CD14-positive monocyte (primary cell): ENCODE results near the gene PLAC8L1. TPM values are rescaled to one million over a fixed set of nuclear protein-coding genes. Genes with fewer than 3 reads are reported as not detected.
"Not testable (repeated sequence)": the region's sequence is repeated elsewhere in the genome, so short reads cannot be mapped to it uniquely, and the experiment has no call there.

Experiments
- DNase-seq, 3 donors: peaks; one replicate each; pipeline ENCODE4 v3.0.0-alpha.2; 2011 to 2022
- H2AFZ ChIP-seq: 2 replicates; pipeline ENCODE4 v1.6.0; 2012; ENCODE audit warnings: mild to moderate bottlenecking, low read depth, low read length, inconsistent platforms; ENCODE audit not compliant: insufficient read depth, poor library complexity, severe bottlenecking
- H3K27ac ChIP-seq, 2 donors: 1 replicate in 1 of 2; 2 replicates in 1 of 2; pipeline ENCODE4 v1.5.1; 2012 to 2013; ENCODE audit warnings: low read length in 2 of 2, control low read depth in 1 of 2, inconsistent platforms in 1 of 2, low read depth in 1 of 2, mild to moderate bottlenecking in 1 of 2
- H3K27me3 ChIP-seq, 2 donors: one replicate each; pipeline versions ENCODE4 v1.6.0 to v1.6.1; 2011 to 2013; ENCODE audit warnings: low read length in 2 of 2; ENCODE audit not compliant: control insufficient read depth in 2 of 2, insufficient read depth in 2 of 2
- H3K36me3 ChIP-seq, 2 donors: replicated peaks in 1 of 2; 1 replicate in 1 of 2; 2 replicates in 1 of 2; pipeline versions ENCODE4 v1.5.1 to v1.6.1; 2012 to 2013; ENCODE audit warnings: low read length in 2 of 2, control low read depth in 1 of 2, inconsistent platforms in 1 of 2, mild to moderate bottlenecking in 1 of 2; ENCODE audit not compliant: insufficient read depth in 2 of 2, control insufficient read depth in 1 of 2
- H3K4me1 ChIP-seq, 2 donors: 1 replicate in 1 of 2; 2 replicates in 1 of 2; pipeline versions ENCODE4 v1.5.1 to v1.6.1; 2012 to 2013; ENCODE audit warnings: low read length in 2 of 2, control low read depth in 1 of 2, inconsistent platforms in 1 of 2, mild to moderate bottlenecking in 1 of 2, moderate library complexity in 1 of 2; ENCODE audit not compliant: insufficient read depth in 2 of 2, control insufficient read depth in 1 of 2
- H3K4me2 ChIP-seq: replicated peaks from 2 replicates; pipeline ENCODE3; 2012; ENCODE audit warnings: low read length, moderate library complexity, mild to moderate bottlenecking; ENCODE audit not compliant: poor library complexity, severe bottlenecking; ENCODE audit errors: extremely low read depth
- H3K4me3 ChIP-seq, 3 experiments: fragments of 200-600 bp in 1 of 3; sonication (generic) in 1 of 3; replicated peaks in 1 of 3; 1 replicate in 2 of 3; 2 replicates in 1 of 3; pipeline ENCODE4 v1.5.1; 2011 to 2013; ENCODE audit warnings: low read length in 3 of 3, mild to moderate bottlenecking in 3 of 3, control low read depth in 2 of 3, low read depth in 2 of 3, inconsistent platforms in 1 of 3, moderate library complexity in 1 of 3
- H3K79me2 ChIP-seq: 2 replicates; pipeline ENCODE4 v1.6.0; 2012; ENCODE audit warnings: mild to moderate bottlenecking, control low read depth, inconsistent platforms, low read length, moderate library complexity; ENCODE audit not compliant: insufficient read depth
- H3K9ac ChIP-seq: 2 replicates; pipeline ENCODE4 v1.6.0; 2017; ENCODE audit warnings: low read length, mild to moderate bottlenecking; ENCODE audit not compliant: insufficient read depth, poor library complexity, severe bottlenecking
- H3K9me3 ChIP-seq, 2 donors: replicated peaks in 1 of 2; 1 replicate in 1 of 2; 2 replicates in 1 of 2; pipeline versions ENCODE4 v1.5.1 to v1.6.1; 2012 to 2013; ENCODE audit warnings: low read length in 2 of 2, control low read depth in 1 of 2; ENCODE audit not compliant: control insufficient read depth in 1 of 2, insufficient read depth in 1 of 2
- H4K20me1 ChIP-seq: 2 replicates; pipeline ENCODE4 v1.6.0; 2012; ENCODE audit warnings: mild to moderate bottlenecking, low read length, control low read depth, moderate library complexity; ENCODE audit not compliant: insufficient read depth
- H3K27ac Mint-ChIP-seq, 7 donors: one replicate each; pipeline ENCODE4 v1.8.0; 2020; ENCODE audit warnings: mild to moderate bottlenecking in 7 of 7, mixed read lengths in 7 of 7, moderate library complexity in 6 of 7, inconsistent platforms in 2 of 7
- H3K27me3 Mint-ChIP-seq, 3 donors: one replicate each; pipeline ENCODE4 v1.8.0; 2021 to 2022; ENCODE audit warnings: low read depth in 3 of 3, mild to moderate bottlenecking in 3 of 3, mixed read lengths in 3 of 3, moderate library complexity in 3 of 3, inconsistent platforms in 1 of 3
- H3K36me3 Mint-ChIP-seq, 2 donors: one replicate each; pipeline ENCODE4 v1.8.0; 2020; ENCODE audit warnings: mixed read lengths in 2 of 2, inconsistent platforms in 1 of 2, mild to moderate bottlenecking in 1 of 2
- H3K4me1 Mint-ChIP-seq: one replicate; pipeline ENCODE4 v1.8.0; 2020; ENCODE audit warnings: mild to moderate bottlenecking, mixed read lengths
- H3K4me3 Mint-ChIP-seq, 2 donors: one replicate each; pipeline ENCODE4 v1.8.0; 2020; ENCODE audit warnings: mild to moderate bottlenecking in 2 of 2, mixed read lengths in 2 of 2, moderate library complexity in 1 of 2
- H3K9me3 Mint-ChIP-seq, 7 donors: one replicate each; pipeline ENCODE4 v1.8.0; 2020 to 2022; ENCODE audit warnings: mixed read lengths in 7 of 7, mild to moderate bottlenecking in 6 of 7, moderate library complexity in 6 of 7, inconsistent platforms in 2 of 7
- CTCF ChIP-seq: fragments of 200-600 bp; IDR thresholded peaks from one replicate; pipeline ENCODE4 v1.8.0; 2022; ENCODE audit warnings: antibody characterized with exemption, mild to moderate bottlenecking
- WGBS: methylation state at CpG from one replicate; pipeline ENCODE4 v1.1.5; 2013; ENCODE audit warnings: missing lambda C conversion rate; ENCODE audit not compliant: insufficient coverage; 5-methylcytosine and 5-hydroxymethylcytosine counted together
- intact Hi-C, 2 donors: fragments of 100-400 bp; cut with micrococcal nuclease; formaldehyde crosslinking; loops; one replicate each; pipeline versions ENCODE4 v1.15.0 to v1.15.1; 2023
- polyA plus RNA-seq, 3 donors: library from polyadenylated mRNA; depleted of rRNA in 1 of 3; unstranded in 2 of 3; stranded (reverse) in 1 of 3; fragments of 300-500 nt in 2 of 3; fragments of >200 nt in 1 of 3; fragmentation: Illumina TruSeq in 2 of 3; gene quantifications; 1 replicate in 2 of 3; 2 replicates in 1 of 3; pipeline ENCODE4 v1.2.3, GENCODE V29; 2012 to 2021

PLAC8L1 gene
- polyA plus RNA-seq, 3 donors = not detected

- H3K27me3 Mint-ChIP-seq = no peaks in the 10 kb centered on the region
- H3K36me3 Mint-ChIP-seq = peaks cover 35 to 41% of the 10 kb centered on the region in 2 donors
- H3K4me1 Mint-ChIP-seq = no peaks in the 10 kb centered on the region
- intact Hi-C loops = no loop called here
- Histone ChIP-seq H3K4me3 (no peak overlapping the region), H3K4me1 (no peaks in the 10 kb centered on the region), H3K27ac (no peak overlapping the region), H2AFZ (no peak overlapping the region), H3K9ac (no peak overlapping the region), H3K79me2 (no peaks in the 10 kb centered on the region), H3K9me3 (no peaks in the 10 kb centered on the region), H3K36me3 (peaks cover 32 to 53% of the 10 kb centered on the region in 2 donors), H3K4me2 (no peak overlapping the region), H3K27me3 (no peaks in the 10 kb centered on the region), H4K20me1 (no peaks in the 10 kb centered on the region)
- DNase-seq = no peak
- H3K9me3 Mint-ChIP-seq = no peaks in the 10 kb centered on the region
- no peak overlapping the region for H3K4me3 Mint-ChIP-seq
- H3K27ac Mint-ChIP-seq = no peak overlapping the region
- no peak for TF ChIP-seq CTCF
- no CpG with 5 or more reads among the region's 1 CpG for WGBS
Observed at GRCh38 chr5:146111409-146111808, 6.0 kb upstream of the PLAC8L1 start.

- Histone ChIP-seq H3K4me3 (no peak overlapping the region), H2AFZ (no peak overlapping the region), H3K4me1 (no peaks in the 10 kb centered on the region), H4K20me1 (no peaks in the 10 kb centered on the region), H3K27me3 (no peaks in the 10 kb centered on the region), H3K36me3 (peaks cover 21 to 32% of the 10 kb centered on the region in 2 donors), H3K27ac (no peak overlapping the region), H3K79me2 (no peaks in the 10 kb centered on the region), H3K9me3 (no peaks in the 10 kb centered on the region), H3K4me2 (no peak overlapping the region), H3K9ac (no peak overlapping the region)
- no peak overlapping the region for H3K4me3 Mint-ChIP-seq
- no peaks in the 10 kb centered on the region for H3K4me1 Mint-ChIP-seq
- no peak for TF ChIP-seq CTCF
- H3K36me3 Mint-ChIP-seq = peaks cover 19 to 25% of the 10 kb centered on the region in 2 donors
- H3K9me3 Mint-ChIP-seq = no peaks in the 10 kb centered on the region
- 60% methylated on average over 1 of the region's 1 CpG for WGBS
- H3K27me3 Mint-ChIP-seq = no peaks in the 10 kb centered on the region
- no peak for DNase-seq
- intact Hi-C loops = no loop called here
- peak overlapping the region in 1 of 7 donors; percentile 54 for H3K27ac Mint-ChIP-seq
Observed at GRCh38 chr5:146109379-146109778, 4.0 kb upstream of the PLAC8L1 start.

- H3K27me3 ChIP-seq, H3K4me3 Mint-ChIP-seq, H3K79me2 ChIP-seq, H3K27ac ChIP-seq, H3K4me2 ChIP-seq, H3K9ac ChIP-seq, H3K4me1 Mint-ChIP-seq, H3K4me1 ChIP-seq, H2AFZ ChIP-seq, H3K9me3 ChIP-seq, intact Hi-C loops, H3K4me3 ChIP-seq, H3K27me3 Mint-ChIP-seq, H3K27ac Mint-ChIP-seq, H4K20me1 ChIP-seq, H3K9me3 Mint-ChIP-seq, DNase-seq: not testable (repeated sequence)
- H3K36me3 Mint-ChIP-seq = peaks cover 14 to 20% of the 10 kb centered on the region in 2 donors
- WGBS = 100% methylated on average over 1 of the region's 2 CpGs
- H3K36me3 ChIP-seq = peaks cover 16 to 27% of the 10 kb centered on the region in 2 donors
Observed at GRCh38 chr5:146108870-146109269, 3.5 kb upstream of the PLAC8L1 start.
